GM12878 (cell line): ENCODE data around the gene B9D2. TPM values are rescaled to one million over a fixed set of nuclear protein-coding genes. Genes with fewer than 3 reads are reported as not detected.
A peak's percentile ranks its signal among the peaks of the same experiment; 100 is the strongest.

ENCODE experiments used
- ATAC-seq: fragments of 200-7000 bp; cut with Tn5 transposase; 3 replicates; pipeline ENCODE4 v1.9.1; 2020; ENCODE audit warnings: mild to moderate bottlenecking, moderate library complexity
- BruUV-seq: library from RNA; stranded (reverse); fragments of 400-500 nt; replicated peaks from 2 replicates; lab custom pipeline; 2021; lab: Mats Ljungman, UMichigan
- CTCF ChIA-PET: fragments of 300-600 bp; sonication (Branson Sonifier 250); formaldehyde crosslinking; extraction: SDS; loops from one replicate; lab custom pipeline; 2021; ENCODE audit warnings: inconsistent platforms; lab: Yijun Ruan, JAX
- POLR2A ChIA-PET: fragments of 350-600 bp; formaldehyde crosslinking; extraction: SDS; loops from one replicate; lab custom pipeline; 2021; ENCODE audit warnings: inconsistent platforms; lab: Charles Lee
- RAD21 ChIA-PET: fragments of 300-600 bp; sonication (Branson Sonifier 250); formaldehyde crosslinking; loops from one replicate; lab custom pipeline; 2023; ENCODE audit warnings: antibody characterized with exemption; ENCODE audit not compliant: unreplicated experiment; lab: Charles Lee
- SMC1A ChIA-PET: fragments of 300-600 bp; sonication (Branson Sonifier 250); formaldehyde crosslinking; loops from one replicate; lab custom pipeline; 2023; ENCODE audit not compliant: unreplicated experiment, uncharacterized antibody; lab: Charles Lee
- DNase-seq: peaks from one replicate; pipeline ENCODE4 v3.0.0-alpha.2; 2011; ENCODE audit warnings: low read depth, low spot score
- FAIRE-seq: peaks from 3 replicates; lab custom pipeline; 2011; peaks lifted over from hg19 to GRCh38; lab: Jason Lieb, UNC
- H2AFZ ChIP-seq: 2 replicates; pipeline ENCODE4 v1.6.0; 2011; ENCODE audit warnings: low read depth, low read length, control low read depth; ENCODE audit not compliant: control insufficient read depth
- H3K27ac ChIP-seq: 2 replicates; pipeline ENCODE4 v1.5.1; 2011; ENCODE audit warnings: control low read depth; ENCODE audit not compliant: control insufficient read depth, insufficient read depth
- H3K27me3 ChIP-seq, 2 experiments: replicated peaks in 1 of 2; 2 replicates each; pipeline versions ENCODE4 v1.6.0 to v1.6.1; 2011; ENCODE audit warnings: low read length in 1 of 2; ENCODE audit not compliant: control insufficient read depth in 2 of 2, insufficient read depth in 2 of 2
- H3K36me3 ChIP-seq, 2 experiments: 2 replicates each; pipeline ENCODE4 v1.5.1; 2011; ENCODE audit warnings: low read length in 1 of 2; ENCODE audit not compliant: control insufficient read depth in 2 of 2, insufficient read depth in 2 of 2
- H3K4me1 ChIP-seq: 2 replicates; pipeline ENCODE4 v1.6.1; 2011; ENCODE audit warnings: mild to moderate bottlenecking, low read length, moderate library complexity, mixed read lengths; ENCODE audit not compliant: control insufficient read depth, insufficient read depth
- H3K4me2 ChIP-seq: 2 replicates; pipeline ENCODE4 v1.6.0; 2011; ENCODE audit warnings: control low read depth; ENCODE audit not compliant: control insufficient read depth, insufficient read depth
- H3K4me3 ChIP-seq: fragments of 200-600 bp; sonication (generic); 2 replicates; pipeline ENCODE4 v1.5.1; 2016
- H3K79me2 ChIP-seq: 2 replicates; pipeline ENCODE4 v1.6.0; 2011; ENCODE audit warnings: low read length; ENCODE audit not compliant: control insufficient read depth, insufficient read depth
- H3K9ac ChIP-seq: 2 replicates; pipeline ENCODE4 v1.8.0; 2011; ENCODE audit warnings: low read length, control low read depth, mixed read lengths; ENCODE audit not compliant: control insufficient read depth, insufficient read depth
- H3K9me3 ChIP-seq: replicated peaks from 3 replicates; pipeline ENCODE4 v1.5.1; 2011; ENCODE audit warnings: mild to moderate bottlenecking, low read length; ENCODE audit not compliant: control insufficient read depth, insufficient read depth
- H4K20me1 ChIP-seq: 2 replicates; pipeline ENCODE4 v1.6.0; 2011; ENCODE audit not compliant: control insufficient read depth, insufficient read depth
- BACH1 ChIP-seq: fragments of 450-650 bp; IDR thresholded peaks from 2 replicates; pipeline ENCODE4 v1.6.1; 2017; ENCODE audit warnings: mild to moderate bottlenecking, borderline replicate concordance
- CHD1 ChIP-seq: IDR thresholded peaks from 2 replicates; pipeline ENCODE4 v1.6.1; 2012; ENCODE audit warnings: low read depth, low read length, improper control_type of control experiment
- DPF2 ChIP-seq: fragments of 450-650 bp; IDR thresholded peaks from 2 replicates; pipeline ENCODE4 v1.6.1; 2017; ENCODE audit warnings: mild to moderate bottlenecking
- EED ChIP-seq: sonication (generic); IDR thresholded peaks from 2 replicates; pipeline ENCODE4 v1.6.1; 2016; ENCODE audit warnings: antibody characterized with exemption, low read depth
- EP300 ChIP-seq, 2 experiments: fragments of 150-350 bp in 1 of 2; IDR thresholded peaks; 2 replicates each; pipeline ENCODE4 v1.6.1; 2011 to 2012; ENCODE audit warnings: low read depth in 2 of 2, low read length in 2 of 2, borderline replicate concordance in 1 of 2, improper control_type of control experiment in 1 of 2, inconsistent platforms in 1 of 2; ENCODE audit not compliant: control insufficient read depth in 1 of 2
- IKZF1 ChIP-seq: fragments of 450-650 bp; conservative IDR thresholded peaks from 2 replicates; pipeline ENCODE4 v1.6.1; 2017; ENCODE audit warnings: antibody characterized with exemption, mild to moderate bottlenecking
- IKZF2 ChIP-seq, 2 experiments: fragments of 450-650 bp; IDR thresholded peaks; 2 replicates each; pipeline ENCODE4 v1.6.1; 2017; ENCODE audit warnings: mild to moderate bottlenecking in 2 of 2, moderate library complexity in 2 of 2
- KAT2A ChIP-seq: conservative IDR thresholded peaks from 2 replicates; pipeline ENCODE4 v1.6.1; 2011; ENCODE audit warnings: low read depth, low read length; ENCODE audit not compliant: control insufficient read depth
- KDM1A ChIP-seq: fragments of 200-600 bp; sonication (generic); IDR thresholded peaks from 2 replicates; pipeline ENCODE4 v1.6.1; 2016; ENCODE audit warnings: borderline replicate concordance
- LARP7 ChIP-seq: fragments of 450-650 bp; IDR thresholded peaks from 2 replicates; pipeline ENCODE4 v1.6.1; 2017; ENCODE audit warnings: mild to moderate bottlenecking
- MEF2A ChIP-seq: IDR thresholded peaks from 2 replicates; pipeline ENCODE4 v1.6.1; 2011; ENCODE audit warnings: low read depth, mild to moderate bottlenecking, low read length, moderate library complexity; ENCODE audit not compliant: insufficient read depth
- MEF2B ChIP-seq: fragments of 450-650 bp; IDR thresholded peaks from 2 replicates; pipeline ENCODE4 v1.6.1; 2018; ENCODE audit warnings: mild to moderate bottlenecking, moderate library complexity; ENCODE audit not compliant: partially characterized antibody, poor library complexity, severe bottlenecking
- NFIC ChIP-seq: IDR thresholded peaks from 2 replicates; pipeline ENCODE4 v1.6.1; 2012; ENCODE audit warnings: low read depth, mild to moderate bottlenecking, inconsistent platforms, low read length, moderate library complexity
- NFXL1 ChIP-seq: fragments of 450-650 bp; IDR thresholded peaks from 2 replicates; pipeline ENCODE4 v1.6.1; 2017; ENCODE audit warnings: antibody characterized with exemption, mild to moderate bottlenecking, borderline replicate concordance
- NRF1 ChIP-seq: conservative IDR thresholded peaks from 2 replicates; pipeline ENCODE4 v1.6.1; 2011; ENCODE audit warnings: mild to moderate bottlenecking, low read depth, low read length, improper control_type of control experiment
- POLR2A ChIP-seq: IDR thresholded peaks from 2 replicates; pipeline ENCODE4 v1.6.1; 2011; ENCODE audit warnings: low read depth, mild to moderate bottlenecking, low read length
- POLR2AphosphoS5 ChIP-seq: IDR thresholded peaks from 2 replicates; pipeline ENCODE4 v1.6.1; 2011; ENCODE audit warnings: mild to moderate bottlenecking, low read length, inconsistent platforms
- RELB ChIP-seq: fragments of 450-650 bp; IDR thresholded peaks from 2 replicates; pipeline ENCODE4 v1.6.1; 2017; ENCODE audit warnings: low read depth, mild to moderate bottlenecking, moderate library complexity
- RUNX3 ChIP-seq: IDR thresholded peaks from 2 replicates; pipeline ENCODE4 v1.6.1; 2012; ENCODE audit warnings: low read length, inconsistent platforms
- SMAD5 ChIP-seq: IDR thresholded peaks from 2 replicates; pipeline ENCODE4 v1.6.1; 2016; ENCODE audit warnings: antibody characterized with exemption, low read depth
- SMC3 ChIP-seq: IDR thresholded peaks from 2 replicates; pipeline ENCODE4 v1.6.1; 2011; ENCODE audit warnings: low read length, improper control_type of control experiment, borderline replicate concordance
- TCF12 ChIP-seq: IDR thresholded peaks from 2 replicates; pipeline ENCODE4 v1.6.1; 2011; ENCODE audit warnings: low read depth, mild to moderate bottlenecking, low read length
- ZBTB33 ChIP-seq: fragments of 450-650 bp; IDR thresholded peaks from 2 replicates; pipeline ENCODE4 v1.6.1; 2017; ENCODE audit warnings: mild to moderate bottlenecking
- WGBS: methylation state at CpG from one replicate; pipeline ENCODE4 v1.1.6; 2016; ENCODE audit warnings: low lambda C conversion rate; ENCODE audit not compliant: insufficient replicate concordance, insufficient coverage; ENCODE audit errors: missing lambda C conversion rate; 5-methylcytosine and 5-hydroxymethylcytosine counted together
- in situ Hi-C: fragments of 300-500 bp; cut with MboI; formaldehyde crosslinking; loops from 9 replicates; pipeline ENCODE4 v1.14.3; 2018; ENCODE audit warnings: mixed read lengths
- intact Hi-C: fragments of 100-400 bp; cut with micrococcal nuclease; formaldehyde crosslinking; loops from one replicate; pipeline ENCODE4 v1.14.2; 2022; ENCODE audit not compliant: unreplicated experiment
- polyA plus RNA-seq, 11 experiments: library from polyadenylated mRNA; depleted of rRNA in 4 of 11; unstranded in 6 of 11; stranded (reverse) in 5 of 11; fragments of >200 nt; fragmentation: Nextera tagmentation in 4 of 11; fragmentation: Illumina TruSeq in 1 of 11; extraction: Ambion mirVana in 4 of 11; extraction: Trizol in 1 of 11; gene quantifications; 1 replicate in 1 of 11; 2 replicates in 10 of 11; pipeline versions ENCODE4 v1.2.1 to v1.2.3, GENCODE V29; 2011 to 2016; ENCODE audit warnings: inconsistent platforms in 2 of 11, missing spikeins in 2 of 11, low read depth in 1 of 11
- total RNA-seq, 4 experiments: library from RNA; depleted of rRNA in 3 of 4; stranded (reverse); fragments of >200 nt in 3 of 4; fragmentation: Illumina TruSeq in 1 of 4; extraction: Trizol in 1 of 4; gene quantifications; 2 replicates each; pipeline versions ENCODE4 v1.2.1 to v1.2.3, GENCODE V29; 2013 to 2021
- TF ChIP-seq, protein P1 (sequence below): IDR thresholded peaks from 2 replicates; pipeline ENCODE4 v1.6.1; 2011; ENCODE audit warnings: low read depth, mild to moderate bottlenecking, low read length, moderate library complexity, borderline replicate concordance; ENCODE audit errors: extremely low read depth

The B9D2 gene
- total and polyA plus RNA-seq, 10 of the 15 experiments (the other 5 are each of a cell fraction or from before 2014, with no cell fraction given): 2.4 to 12.4 (median 5.0) TPM

GRCh38 chr19:41328842-41329225, 35.1 kb downstream of the B9D2 start:
- H3K79me2 ChIP-seq: peaks cover 10% of the 10 kb centered on the region
- H2AFZ ChIP-seq: no peak overlapping the region
- H3K36me3 ChIP-seq: peaks cover 9 to 24% of the 10 kb centered on the region in 2 experiments
- no TSS peak for BruUV-seq
- no peak for DNase-seq
- no peaks in the 10 kb centered on the region for H3K27me3 ChIP-seq
- H3K9me3 ChIP-seq: no peaks in the 10 kb centered on the region
- ChIA-PET RAD21 (interaction anchor here (1.0 to 2.8 kb wide), 5 partner anchors 9 to 36 kb away, joined by 3 to 26 read pairs (median 7); partner anchors contain the start of genes B9D2 and TGFB1), CTCF (interaction anchor here (0.6 kb wide), 1 partner anchor 27 kb away, joined by 3 read pairs; no protein-coding TSS in a partner anchor), POLR2A (interaction anchor here (0.7 kb wide), 1 partner anchor 34 kb away, joined by 5 read pairs; no protein-coding TSS in a partner anchor), SMC1A (no interaction called here)
- intact Hi-C loops (no loop called here), in situ Hi-C loops (no loop called here)
- no peak for FAIRE-seq
- no peaks in the 10 kb centered on the region for H4K20me1 ChIP-seq
- H3K9ac ChIP-seq: no peak overlapping the region
- 0% methylated on average over 1 of the region's 1 CpG for WGBS
- peak overlapping the region; percentile 93 for H3K27ac ChIP-seq
- peaks cover 37% of the 10 kb centered on the region for H3K4me1 ChIP-seq
- ATAC-seq: no peak
- peak overlapping the region; percentile 93 for H3K4me2 ChIP-seq
- H3K4me3 ChIP-seq: no peak overlapping the region
- peak; percentile 95 for TF ChIP-seq EED
- TF ChIP-seq DPF2: no peak; the same call in 1 of the 2 replicates
- TF ChIP-seq, protein P1, sequence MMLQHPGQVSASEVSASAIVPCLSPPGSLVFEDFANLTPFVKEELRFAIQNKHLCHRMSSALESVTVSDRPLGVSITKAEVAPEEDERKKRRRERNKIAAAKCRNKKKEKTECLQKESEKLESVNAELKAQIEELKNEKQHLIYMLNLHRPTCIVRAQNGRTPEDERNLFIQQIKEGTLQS: no peak
- TF ChIP-seq SMAD5: 0 out of 2 replicates have a peak, but pooled peaks have one; percentile 54
- TF ChIP-seq NFIC: peak; percentile 45; the same call in 1 of the 2 replicates
- no peak for TF ChIP-seq SMC3
- TF ChIP-seq POLR2AphosphoS5: no peak
- peak; percentile 69 for TF ChIP-seq RUNX3
- TF ChIP-seq NFXL1: no peak
- TF ChIP-seq KAT2A: no peak
- no peak for TF ChIP-seq NRF1
- TF ChIP-seq TCF12: no peak
- TF ChIP-seq MEF2B: no peak
- TF ChIP-seq KDM1A: no peak
- TF ChIP-seq BACH1: no peak
- peak; percentile 77 for TF ChIP-seq IKZF1
- 0 out of 2 replicates have a peak, but pooled peaks have one; percentile 8 for TF ChIP-seq POLR2A
- no peak for TF ChIP-seq MEF2A
- TF ChIP-seq RELB: no peak
- TF ChIP-seq IKZF2 (IDR thresholded peaks at IDR 0.05): peak; percentile 75
- TF ChIP-seq EP300 (IDR thresholded peaks at IDR 0.05; ENCODE audit: borderline replicate concordance in 1 of 2, control insufficient read depth in 1 of 2, low read depth in 2 of 2, low read length in 2 of 2): no peak
- no peak for TF ChIP-seq CHD1
- TF ChIP-seq LARP7: no peak
- no peak for TF ChIP-seq ZBTB33
